ENCODE measurements around the gene DRC7. TPM values are rescaled to one million over a fixed set of nuclear protein-coding genes. Genes with fewer than 3 reads are reported as not detected.

The DRC7 gene
- total and polyA plus RNA-seq, 9 of the 15 experiments (the other 6 are each of a cell fraction or from before 2014, with no cell fraction given): 0.04 to 0.33 (median 0.12) TPM; not detected in 3

DNA sequence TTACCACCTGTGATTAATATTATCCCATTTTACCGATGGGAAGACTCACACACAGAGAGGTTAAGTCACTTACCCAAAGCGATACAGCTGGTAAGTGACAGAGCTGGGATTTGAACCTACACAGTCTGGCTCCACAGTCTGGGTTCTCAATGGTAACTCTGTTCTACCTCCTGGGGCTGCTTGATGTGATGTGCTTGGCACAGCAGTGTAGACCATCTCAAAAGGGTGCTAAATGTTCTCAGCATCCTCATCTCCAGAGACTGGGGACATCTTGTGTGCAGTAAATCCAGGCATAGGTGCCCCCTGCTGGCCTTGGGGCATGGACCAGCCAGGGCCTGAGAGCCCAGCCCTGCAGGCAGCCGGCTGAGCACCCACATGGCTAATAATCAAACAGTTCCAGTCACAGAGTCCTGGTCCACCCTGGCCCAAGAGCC is 25.6 kb downstream of the DRC7 start (continued):
- TF ChIP-seq GTF3C2 (IDR thresholded peaks at IDR 0.05; ENCODE audit: borderline replicate concordance, extremely low read depth, insufficient read length) (peak; percentile 33), ZNF589 (CRISPR knock-in tag; IDR thresholded peaks at IDR 0.05; ENCODE audit: low read depth) (no peak), ETV5 (CRISPR knock-in tag; IDR thresholded peaks at IDR 0.05; ENCODE audit: low read depth) (0 out of 2 replicates have a peak, but pooled peaks have one; percentile 32), ZFX (CRISPR knock-in tag; IDR thresholded peaks at IDR 0.05) (no peak), PTBP1 (IDR thresholded peaks at IDR 0.05; ENCODE audit: low read depth, low read length) (no peak), NCOA6 (IDR thresholded peaks at IDR 0.05) (no peak)
- TF ChIP-seq, protein P1, sequence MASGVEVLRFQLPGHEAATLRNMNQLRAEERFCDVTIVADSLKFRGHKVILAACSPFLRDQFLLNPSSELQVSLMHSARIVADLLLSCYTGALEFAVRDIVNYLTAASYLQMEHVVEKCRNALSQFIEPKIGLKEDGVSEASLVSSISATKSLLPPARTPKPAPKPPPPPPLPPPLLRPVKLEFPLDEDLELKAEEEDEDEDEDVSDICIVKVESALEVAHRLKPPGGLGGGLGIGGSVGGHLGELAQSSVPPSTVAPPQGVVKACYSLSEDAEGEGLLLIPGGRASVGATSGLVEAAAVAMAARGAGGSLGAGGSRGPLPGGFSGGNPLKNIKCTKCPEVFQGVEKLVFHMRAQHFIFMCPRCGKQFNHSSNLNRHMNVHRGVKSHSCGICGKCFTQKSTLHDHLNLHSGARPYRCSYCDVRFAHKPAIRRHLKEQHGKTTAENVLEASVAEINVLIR (CRISPR knock-in tag; IDR thresholded peaks at IDR 0.05): no peak
